Renal cortex interstitium (tissue), 11 donors: Measurements from ENCODE around the gene MMP20. TPM values are rescaled to one million over a fixed set of nuclear protein-coding genes. Genes with fewer than 3 reads are reported as not detected.

Experiments used
- DNase-seq, 11 donors: peaks; one replicate each; pipeline ENCODE4 v3.0.0-alpha.2; 2013; ENCODE audit warnings: low read depth in 9 of 11, low spot score in 4 of 11; ENCODE audit errors: extremely low read depth in 1 of 11
- polyA plus RNA-seq, 3 donors: library from polyadenylated mRNA; unstranded; fragments of 120-200 nt; gene quantifications; one replicate each; pipeline ENCODE4 v1.2.1, GENCODE V29; 2013; ENCODE audit not compliant: insufficient read length in 3 of 3

Gene MMP20
- polyA plus RNA-seq, 3 donors, result not detected

DNA sequence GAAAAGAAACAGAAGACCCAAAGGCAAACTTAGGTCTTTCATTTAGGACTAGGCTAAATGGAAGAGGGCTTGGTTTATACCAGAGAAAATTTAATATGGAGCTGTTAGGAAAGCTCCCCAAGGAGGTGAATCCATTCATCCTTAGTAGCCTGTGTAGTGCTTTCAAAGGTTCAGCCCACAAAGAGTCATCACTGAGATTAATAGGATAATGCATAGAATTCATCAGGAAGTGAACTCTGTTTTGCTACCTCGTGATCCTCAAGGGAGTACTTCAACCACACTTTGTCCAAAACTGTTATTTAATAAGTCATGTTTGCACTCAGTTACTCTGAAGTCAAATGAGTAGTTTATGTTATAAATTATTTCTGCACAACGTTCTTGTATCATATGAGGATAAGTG lies 51.3 kb downstream of the MMP20 start:
- no peak for DNase-seq

DNA sequence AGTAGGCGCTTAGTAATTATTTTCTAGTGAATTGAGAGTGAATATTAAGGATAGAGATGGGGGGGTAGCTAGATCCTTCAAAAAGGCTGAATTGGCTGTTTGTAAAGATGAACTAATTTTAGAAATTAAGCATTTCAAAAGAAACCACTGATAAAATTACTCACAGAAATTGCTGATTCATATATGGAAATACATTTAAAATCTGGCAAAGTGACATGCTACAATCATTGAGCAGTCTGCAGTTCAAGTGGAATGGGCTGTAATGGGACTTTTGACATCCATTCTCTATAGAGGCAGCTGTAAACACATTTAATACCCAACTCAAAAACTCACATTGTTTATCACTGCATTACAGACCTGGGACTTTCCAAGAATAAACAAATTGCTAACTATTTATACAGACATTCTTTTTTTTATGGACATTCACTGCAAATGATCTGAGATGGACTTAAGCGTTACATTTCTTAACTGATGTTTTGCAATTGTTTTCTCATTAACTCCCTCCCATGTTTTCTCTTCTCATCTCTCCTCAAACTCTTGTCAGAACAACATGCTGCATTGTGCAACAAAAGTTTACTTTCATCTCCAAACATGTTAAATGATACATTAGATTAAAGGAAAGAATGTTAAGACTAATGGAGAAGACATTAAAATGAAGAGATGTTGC lies 52.4 kb downstream of the MMP20 start:
- no peak for DNase-seq

DNA sequence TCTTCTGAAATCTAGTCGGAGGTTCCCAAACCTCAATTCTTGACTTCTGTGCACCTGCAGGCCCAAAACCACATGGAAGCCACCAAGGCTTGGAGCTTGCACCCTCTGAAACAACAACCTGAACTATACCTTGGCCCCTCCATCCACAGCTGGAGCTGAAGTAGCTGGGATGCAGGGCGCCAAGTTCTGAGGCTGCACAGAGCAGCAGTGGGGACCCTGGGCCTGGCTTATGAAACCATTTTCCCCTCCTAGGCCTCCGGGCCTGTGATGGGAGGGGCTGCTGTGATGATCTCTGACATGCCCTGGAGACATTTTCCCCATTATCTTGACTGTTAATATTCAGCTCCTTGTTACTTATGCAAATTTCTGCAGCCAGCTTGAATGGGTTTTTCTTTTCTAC lies 56.3 kb downstream of the MMP20 start:
- DNase-seq, result no peak

DNA sequence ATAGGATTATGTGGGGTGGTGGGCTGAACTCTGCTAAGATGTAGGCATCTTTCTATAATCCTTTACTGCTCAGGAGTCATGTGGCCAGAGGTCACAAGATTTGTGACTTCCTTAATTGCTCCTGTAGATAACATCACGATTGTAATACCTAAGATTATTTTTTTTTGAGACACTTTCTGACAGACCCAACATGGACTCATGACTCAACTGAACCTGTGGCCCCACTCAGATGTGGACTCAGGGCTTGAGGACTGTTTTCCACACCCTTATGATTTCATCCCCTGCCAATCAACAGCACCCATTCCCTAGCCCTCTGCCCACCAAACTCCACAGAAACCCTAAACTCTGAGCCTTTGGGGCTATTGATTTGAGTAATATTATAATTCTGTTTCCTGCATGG lies 59.0 kb downstream of the MMP20 start:
- no peak for DNase-seq

DNA sequence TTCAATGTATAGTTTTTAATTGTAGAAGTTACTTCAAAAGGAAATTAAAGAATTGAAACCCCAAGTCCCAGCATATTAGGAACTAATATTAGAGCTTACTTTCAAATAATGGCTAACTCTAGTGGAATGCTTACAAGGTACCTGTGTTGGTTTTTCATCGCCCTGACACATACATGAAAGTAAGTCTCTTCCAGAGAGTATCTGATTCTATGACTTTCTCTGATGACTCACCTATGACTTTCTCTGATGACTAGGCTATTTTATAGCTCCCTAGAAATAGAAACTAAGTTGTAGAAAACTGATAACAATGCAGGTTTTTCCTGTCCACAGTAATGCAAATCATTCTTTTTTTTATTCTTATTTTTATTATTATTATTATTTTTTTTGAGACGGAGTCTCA lies 61.0 kb downstream of the MMP20 start:
- no peak for DNase-seq

DNA sequence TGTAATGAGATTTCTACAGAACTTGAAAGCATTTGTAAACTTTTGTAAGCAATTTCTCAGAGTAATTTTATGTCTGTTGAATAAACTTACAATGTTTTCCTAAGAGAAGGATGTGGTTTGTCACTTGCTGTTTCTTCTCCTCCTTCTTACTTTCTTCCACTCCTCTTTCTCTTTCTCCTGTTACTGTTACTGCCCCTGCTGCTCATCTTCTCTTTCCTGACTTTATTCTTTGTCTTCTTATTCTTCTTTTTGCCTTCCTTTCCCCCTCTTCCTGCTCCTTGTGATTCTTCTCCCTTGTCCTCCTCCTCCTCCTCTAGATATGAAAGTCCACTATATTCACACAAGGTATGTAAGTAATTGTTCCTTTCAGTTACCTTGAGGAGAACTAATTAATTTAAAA lies 63.5 kb downstream of the MMP20 start:
- no peak for DNase-seq

DNA sequence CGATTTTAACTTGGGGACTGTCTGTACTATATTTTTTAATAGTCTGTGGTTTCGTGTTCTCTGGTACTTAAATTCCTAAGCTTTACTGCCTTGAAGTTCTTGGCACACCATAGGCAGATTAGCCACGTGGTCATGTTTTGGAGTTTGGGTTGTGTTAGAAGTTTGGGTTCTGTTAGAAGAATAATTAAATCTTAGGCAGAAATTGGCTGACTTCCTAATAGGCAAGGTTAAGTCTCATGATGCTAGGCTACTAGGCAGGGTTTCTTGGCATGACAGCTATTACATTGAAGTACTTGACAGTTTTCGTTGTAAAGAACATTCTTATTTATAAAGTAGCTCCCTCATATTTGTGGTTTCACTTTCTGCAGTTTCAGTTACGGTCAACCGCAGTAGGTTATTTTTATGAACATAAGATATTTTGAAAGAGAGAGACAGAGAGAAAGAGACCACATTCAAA lies 64.5 kb downstream of the MMP20 start:
- DNase-seq, result no peak

DNA sequence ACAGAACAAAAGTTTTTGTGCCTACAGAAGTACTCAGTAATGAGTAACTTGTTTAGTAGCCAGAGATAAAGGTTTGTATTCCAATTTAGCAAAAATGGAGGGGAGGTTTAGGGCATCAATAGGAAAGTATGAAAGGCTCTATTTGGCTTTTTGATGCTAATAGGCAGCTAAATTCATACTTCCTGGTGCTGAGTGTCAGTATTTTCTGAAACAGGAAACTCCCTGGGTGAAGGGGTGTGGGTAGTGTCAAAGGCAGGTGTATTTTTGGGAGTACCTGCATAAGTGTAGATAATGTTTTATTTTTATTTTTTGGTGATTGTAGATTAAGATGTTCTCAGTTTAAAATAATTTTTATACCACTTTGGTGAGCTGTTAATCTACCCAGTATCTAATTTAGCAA lies 65.3 kb downstream of the MMP20 start:
- DNase-seq, result no peak

DNA sequence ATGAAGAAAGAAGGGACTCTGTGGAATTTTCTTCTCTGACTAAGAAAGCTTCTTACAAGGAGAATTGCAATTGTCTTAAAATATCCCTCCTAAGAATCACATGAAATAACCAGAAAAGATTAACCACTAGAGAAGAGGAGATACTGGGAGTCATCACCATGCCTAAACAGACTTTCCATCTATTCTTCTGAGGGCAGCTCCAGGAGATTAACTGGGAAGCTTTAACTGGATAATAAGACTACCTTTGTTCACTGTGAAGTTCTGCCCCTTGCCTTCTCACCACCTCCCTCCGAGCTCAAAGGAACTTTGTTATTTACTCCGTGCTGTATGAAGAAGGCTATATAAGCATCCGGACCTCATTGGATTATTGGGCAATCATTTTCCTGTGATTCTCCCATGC lies 70.0 kb downstream of the MMP20 start:
- DNase-seq, result no peak

DNA sequence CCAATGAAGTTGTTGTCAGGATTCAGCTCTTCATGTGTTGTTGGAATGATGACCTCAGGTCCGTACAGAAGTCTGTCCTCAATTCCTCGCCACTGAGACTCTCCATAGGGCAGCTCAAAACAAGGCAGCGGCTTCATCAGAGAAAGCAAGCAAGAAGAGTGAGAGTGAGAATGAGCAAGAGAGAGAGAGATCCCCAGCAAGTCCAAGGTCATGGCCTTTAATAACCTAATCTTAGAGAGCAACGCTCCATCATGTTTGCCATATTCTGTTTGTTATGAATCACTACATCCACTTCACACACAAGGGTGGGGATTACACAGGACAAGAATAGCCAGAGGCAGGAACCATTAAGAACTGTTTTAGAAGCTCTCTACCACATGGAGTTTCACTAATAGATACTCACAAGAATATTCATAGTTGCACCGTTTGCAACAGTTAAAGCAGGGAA lies 71.3 kb downstream of the MMP20 start:
- no peak for DNase-seq

DNA sequence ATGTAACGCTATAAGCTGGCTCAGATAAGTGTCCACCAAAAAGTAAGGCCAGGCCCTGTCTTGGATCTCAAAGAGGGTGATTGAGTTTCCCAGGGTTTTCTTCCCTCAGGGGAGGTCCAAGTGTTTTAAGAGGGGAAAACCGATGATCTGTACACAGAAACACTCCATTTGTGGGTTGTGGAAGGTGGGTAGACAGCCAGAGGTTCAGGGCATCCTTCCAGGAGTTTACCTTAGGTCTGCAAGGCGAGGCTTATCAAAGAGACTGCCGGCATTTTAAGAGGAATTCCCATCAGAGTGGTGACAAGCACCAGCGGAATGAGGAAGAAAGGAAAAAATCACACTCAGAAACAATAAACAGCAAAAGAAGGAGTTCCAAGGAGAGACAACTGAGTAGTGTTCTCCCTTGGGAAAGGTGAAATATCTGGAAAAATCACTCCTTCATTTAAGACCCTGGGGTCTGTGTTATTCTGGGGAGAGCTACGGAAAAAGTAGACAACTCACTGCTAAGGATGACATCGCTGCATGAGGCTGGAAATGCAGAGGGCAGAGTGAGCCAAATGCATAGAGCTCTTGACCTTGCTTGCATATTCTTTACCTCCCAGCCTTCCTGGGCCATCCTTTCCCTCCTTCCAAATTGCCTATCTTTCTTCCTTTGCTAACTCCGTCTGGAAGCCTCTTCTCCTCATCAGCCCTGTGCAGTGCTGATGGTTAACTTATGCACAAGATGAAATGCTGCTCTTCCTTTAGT lies 72.5 kb downstream of the MMP20 start:
- DNase-seq, result no peak

DNA sequence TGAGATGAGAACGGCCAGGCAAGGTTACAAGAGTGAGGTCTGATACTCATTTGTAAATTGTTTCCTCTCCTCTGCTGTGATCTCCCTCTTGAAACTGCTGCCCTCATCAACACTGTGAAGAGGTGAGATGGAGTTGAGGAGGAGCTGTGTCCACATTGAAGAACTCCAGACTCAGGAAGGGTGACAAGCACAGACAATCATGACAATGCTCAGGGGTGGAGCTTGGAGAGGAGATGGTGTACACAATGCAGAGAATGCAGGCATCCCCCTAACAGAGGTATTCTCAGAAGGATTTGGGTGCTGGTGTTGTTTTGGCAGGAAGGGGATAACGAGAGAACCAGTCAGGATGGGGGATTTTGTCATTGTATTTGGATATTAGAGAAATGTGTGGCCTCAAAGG lies 73.1 kb downstream of the MMP20 start:
- DNase-seq, result no peak

DNA sequence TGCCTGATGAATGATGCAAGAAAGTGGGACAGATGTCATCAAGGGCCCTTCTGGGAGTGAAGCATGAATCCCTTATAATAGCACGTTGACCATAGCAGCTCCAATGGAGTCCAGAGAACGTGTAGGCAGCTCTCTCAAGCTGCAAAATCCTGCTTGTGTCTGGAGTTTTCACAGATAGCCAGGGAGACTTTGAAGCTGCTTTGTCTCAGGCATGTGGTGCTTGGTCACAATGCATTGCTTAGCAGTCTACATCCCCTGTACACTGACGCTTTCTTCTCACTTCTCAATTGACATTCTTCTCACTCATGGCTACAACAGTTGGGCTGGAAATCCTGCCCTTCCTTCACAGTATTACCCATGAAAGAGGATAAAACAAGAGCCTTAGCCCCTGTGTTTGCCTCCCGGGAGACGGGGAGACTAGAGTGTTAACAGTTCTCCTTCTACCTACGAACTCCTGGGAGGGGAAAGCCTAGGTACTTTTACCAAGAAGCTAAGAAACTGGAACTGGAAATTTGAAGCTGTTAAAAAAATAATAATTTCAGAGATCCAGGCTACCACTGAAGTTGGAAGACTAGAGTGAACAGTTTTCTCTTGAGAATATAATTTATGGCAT lies 73.9 kb downstream of the MMP20 start:
- DNase-seq, result no peak

DNA sequence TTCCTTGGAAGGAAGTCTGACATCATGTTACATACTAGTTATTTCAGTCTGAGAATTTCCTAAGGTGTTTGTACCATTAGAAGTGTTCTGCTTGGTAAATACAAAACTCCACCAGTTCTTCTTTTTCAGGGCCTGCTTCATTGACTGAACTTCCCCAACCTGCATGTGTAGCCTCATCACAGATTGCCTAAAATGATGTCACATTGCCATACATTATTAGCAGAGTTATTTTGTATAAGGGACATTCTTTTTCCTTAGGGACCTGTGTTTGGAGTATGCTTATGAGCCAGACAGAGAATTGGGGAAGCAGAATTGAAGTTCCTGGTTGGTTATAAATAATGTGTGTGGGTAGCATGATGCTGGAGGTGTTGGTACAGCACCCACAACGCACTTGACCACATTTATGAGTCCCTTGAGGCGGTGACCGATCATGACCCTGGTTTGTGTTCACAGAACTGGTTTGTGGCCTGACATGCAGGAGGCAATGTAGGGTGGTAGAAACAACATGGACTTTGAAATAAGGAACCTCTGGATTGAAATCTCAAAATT lies 78.1 kb downstream of the MMP20 start:
- no peak for DNase-seq

DNA sequence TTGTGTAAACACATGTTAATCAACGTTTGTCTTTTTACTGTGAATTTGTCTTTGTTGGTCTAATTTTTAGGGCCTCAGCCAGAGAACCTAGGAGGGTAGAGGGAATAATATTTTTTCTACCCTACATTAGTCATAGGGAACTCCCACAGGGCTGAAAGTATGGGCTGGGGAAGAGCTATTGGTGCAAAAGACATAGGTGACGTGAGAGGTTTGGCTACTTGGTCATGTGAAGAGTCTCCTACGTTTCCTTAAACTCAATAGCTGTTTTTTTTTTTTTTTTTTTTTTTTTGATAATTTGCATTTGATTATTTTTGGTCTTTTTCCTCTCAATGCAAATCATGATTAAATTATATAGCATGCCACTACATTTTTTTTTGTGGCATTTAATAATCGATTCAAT lies 78.7 kb downstream of the MMP20 start:
- no peak for DNase-seq

DNA sequence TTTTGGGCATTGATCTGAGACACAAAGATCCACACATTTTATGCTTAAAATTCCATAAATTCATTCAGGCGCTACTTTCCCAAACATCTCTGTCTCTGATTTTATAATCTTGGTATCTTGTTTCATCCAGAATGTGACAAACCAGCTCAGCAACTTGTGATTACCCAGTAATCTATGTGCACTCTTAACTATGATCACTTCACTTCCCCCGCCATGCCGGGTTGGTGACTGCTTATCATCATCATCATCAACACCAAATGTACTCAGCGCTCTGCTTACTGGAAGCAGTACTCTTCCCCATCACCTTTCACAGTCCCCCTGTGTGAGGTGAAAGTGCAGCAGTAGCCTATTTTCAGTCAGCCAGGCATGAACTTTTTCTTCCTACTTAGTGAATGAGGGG lies 79.4 kb downstream of the MMP20 start:
- DNase-seq, result no peak

DNA sequence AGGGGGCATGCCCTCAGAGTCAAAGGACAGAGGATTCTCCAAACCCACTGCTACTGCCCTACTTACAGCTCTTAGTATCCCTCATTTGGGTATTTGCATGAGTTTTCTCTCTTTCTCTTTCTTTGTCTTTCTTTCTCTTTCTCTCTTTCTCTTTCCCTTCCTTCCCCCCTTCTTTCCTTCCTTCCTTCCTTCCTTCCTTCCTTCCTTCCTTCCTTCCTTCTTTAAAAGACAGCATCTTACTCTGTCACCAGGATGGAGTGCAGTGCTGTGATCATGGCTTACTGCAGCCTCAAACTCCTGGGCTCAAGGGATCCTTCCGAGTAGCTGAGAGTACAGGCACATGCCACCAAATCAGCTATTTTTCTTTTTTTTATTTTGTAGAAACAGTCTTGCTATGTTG lies 80.5 kb downstream of the MMP20 start:
- no peak for DNase-seq

DNA sequence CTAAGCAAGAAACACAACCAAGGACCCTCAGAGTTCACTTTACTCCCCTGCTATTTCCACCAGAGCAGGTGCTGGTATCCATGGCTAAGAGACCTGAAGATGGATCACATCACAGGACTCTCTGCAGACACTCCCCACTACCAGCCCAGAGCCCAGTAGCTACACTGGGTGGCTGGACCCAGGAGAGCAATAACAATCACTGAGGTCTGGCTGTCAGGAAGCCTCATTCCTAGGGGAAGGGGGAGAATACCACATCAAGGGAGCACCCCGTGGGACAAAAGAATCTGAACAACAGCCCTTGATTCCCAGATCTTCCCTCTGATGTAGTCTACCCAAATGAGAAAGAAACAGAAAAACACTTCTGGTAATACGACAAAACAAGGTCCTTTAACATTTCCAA lies 85.6 kb downstream of the MMP20 start:
- no peak for DNase-seq

DNA sequence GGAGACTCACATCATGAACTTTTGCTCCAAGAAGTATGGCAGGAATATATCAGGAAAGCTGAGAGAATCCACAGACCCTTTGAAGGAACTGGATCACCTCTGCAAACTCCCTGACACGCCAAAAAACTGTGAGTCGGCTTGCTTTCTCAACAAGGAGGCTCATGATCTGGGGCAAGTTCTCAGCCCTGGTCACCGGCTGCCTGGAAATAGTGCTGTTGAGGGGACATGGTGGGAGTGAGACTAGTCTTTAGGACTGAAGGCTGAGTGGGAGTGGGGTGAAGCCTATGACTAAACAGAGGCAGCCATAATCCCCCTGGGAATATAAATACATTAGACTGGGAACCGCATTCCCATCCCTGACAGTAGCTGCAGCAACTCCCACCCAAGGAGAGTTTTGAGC lies 86.2 kb downstream of the MMP20 start:
- no peak for DNase-seq

DNA sequence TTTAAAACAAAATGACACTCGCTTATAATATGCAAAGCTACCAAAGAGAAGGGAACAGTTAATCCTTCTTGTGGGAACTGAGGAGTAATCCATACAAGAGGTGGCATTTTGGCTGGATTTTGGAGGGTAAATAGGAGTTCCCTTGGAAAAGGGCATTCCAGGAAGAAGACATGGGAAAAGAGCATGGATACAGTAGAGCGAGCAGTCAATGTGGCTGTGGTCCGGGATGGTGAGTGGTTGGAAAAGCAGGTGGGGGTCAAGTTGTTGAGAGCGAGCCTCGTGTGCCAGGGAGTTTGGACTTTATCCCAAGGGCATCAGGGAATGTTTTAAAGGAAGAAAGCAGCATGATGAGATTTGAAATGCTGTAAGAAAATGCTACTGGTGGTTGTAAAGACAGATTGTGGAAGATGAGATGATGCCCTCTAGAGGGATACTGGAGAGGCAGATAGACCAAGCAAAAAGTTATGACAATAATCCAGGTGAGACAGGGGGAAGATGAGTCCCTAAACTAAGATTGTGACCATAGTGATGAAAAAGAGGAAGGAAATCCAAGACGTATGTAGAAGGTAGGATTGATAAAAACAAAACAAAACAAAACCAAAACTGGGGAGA lies 90.8 kb downstream of the MMP20 start:
- DNase-seq, result no peak
